C4-2B (cell line): Measurements from ENCODE around the gene FOXN3.
"Not testable (repeated sequence)": the region's sequence is repeated elsewhere in the genome, so short reads cannot be mapped to it uniquely, and the experiment has no call there.

ENCODE experiments used
- CTCF ChIP-seq: fragments of 450-650 bp; conservative IDR thresholded peaks from 2 replicates; pipeline ENCODE4 v1.5.1; 2017; ENCODE audit warnings: mild to moderate bottlenecking
- ZFX ChIP-seq: fragments of 450-650 bp; IDR thresholded peaks from 2 replicates; pipeline ENCODE4 v1.6.1; 2017

- not testable (repeated sequence) for TF ChIP-seq CTCF, ZFX
These were observed 265.3 kb downstream of the FOXN3 start for GRCh38 chr14:89151693-89152092.
